ENCODE data around the gene ANXA11. TPM values are rescaled to one million over a fixed set of nuclear protein-coding genes. Genes with fewer than 3 reads are reported as not detected.
A peak's percentile ranks its signal among the peaks of the same experiment; 100 is the strongest.

Gene ANXA11
- total RNA-seq, 2 experiments from 2014 or later: 153 to 159 TPM

DNA sequence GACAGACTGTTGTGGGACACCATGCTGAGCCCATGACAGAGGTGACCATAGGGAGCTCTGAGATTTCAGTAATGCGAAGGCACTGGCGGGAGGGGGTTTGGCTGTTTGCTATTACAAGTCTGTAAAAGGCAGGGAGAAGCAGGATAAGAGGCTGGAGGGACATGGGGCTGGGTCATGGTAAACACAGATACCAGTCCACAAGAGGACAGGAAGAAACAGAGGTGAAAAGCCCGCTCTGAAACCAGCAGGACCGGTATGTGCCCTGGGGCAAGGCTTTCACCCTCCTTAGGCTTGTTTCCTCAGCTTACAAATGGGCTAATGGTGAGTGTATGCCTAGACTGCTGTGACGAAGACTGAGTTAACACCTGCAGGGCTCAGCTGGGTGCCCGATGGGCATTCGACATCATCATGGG is 34.1 kb downstream of the ANXA11 start:
- H3K4me1 ChIP-seq (ENCODE audit: insufficient read depth, low read length): peaks cover 29% of the 10 kb centered on the region
- no peak for DNase-seq
- no peak overlapping the region for H3K4me3 ChIP-seq (ENCODE audit: low read length)
- H3K27ac Mint-ChIP-seq: peak overlapping the region; percentile 53
- H3K27me3 Mint-ChIP-seq: no peaks in the 10 kb centered on the region
- peaks cover 58% of the 10 kb centered on the region for H3K36me3 Mint-ChIP-seq (ENCODE audit: low read depth)
- POLR2A ChIA-PET: no interaction called here
- no peaks in the 10 kb centered on the region for H3K27me3 ChIP-seq (ENCODE audit: control insufficient read depth in 1 of 2, insufficient read depth in 2 of 2, low read length in 2 of 2)
- H3K9me3 Mint-ChIP-seq: no peaks in the 10 kb centered on the region
- peak overlapping the region in 1 of 2 donors; percentile 26 for H3K27ac ChIP-seq (ENCODE audit: low read depth in 1 of 2, low read length in 2 of 2)
- intact Hi-C loops (cut with DNase I, micrococcal nuclease): no loop called here
- H3K36me3 ChIP-seq (ENCODE audit: insufficient read depth, low read length): peaks cover 83% of the 10 kb centered on the region
- CTCF ChIA-PET: no interaction called here
- TF ChIP-seq, protein P1, sequence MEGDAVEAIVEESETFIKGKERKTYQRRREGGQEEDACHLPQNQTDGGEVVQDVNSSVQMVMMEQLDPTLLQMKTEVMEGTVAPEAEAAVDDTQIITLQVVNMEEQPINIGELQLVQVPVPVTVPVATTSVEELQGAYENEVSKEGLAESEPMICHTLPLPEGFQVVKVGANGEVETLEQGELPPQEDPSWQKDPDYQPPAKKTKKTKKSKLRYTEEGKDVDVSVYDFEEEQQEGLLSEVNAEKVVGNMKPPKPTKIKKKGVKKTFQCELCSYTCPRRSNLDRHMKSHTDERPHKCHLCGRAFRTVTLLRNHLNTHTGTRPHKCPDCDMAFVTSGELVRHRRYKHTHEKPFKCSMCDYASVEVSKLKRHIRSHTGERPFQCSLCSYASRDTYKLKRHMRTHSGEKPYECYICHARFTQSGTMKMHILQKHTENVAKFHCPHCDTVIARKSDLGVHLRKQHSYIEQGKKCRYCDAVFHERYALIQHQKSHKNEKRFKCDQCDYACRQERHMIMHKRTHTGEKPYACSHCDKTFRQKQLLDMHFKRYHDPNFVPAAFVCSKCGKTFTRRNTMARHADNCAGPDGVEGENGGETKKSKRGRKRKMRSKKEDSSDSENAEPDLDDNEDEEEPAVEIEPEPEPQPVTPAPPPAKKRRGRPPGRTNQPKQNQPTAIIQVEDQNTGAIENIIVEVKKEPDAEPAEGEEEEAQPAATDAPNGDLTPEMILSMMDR (IDR thresholded peaks at IDR 0.05): no peak
- no peaks in the 10 kb centered on the region for H3K9me3 ChIP-seq (ENCODE audit: control insufficient read depth in 1 of 2, insufficient read depth in 1 of 2, low read length in 2 of 2)
- no peak overlapping the region for H3K4me3 Mint-ChIP-seq
- H3K4me1 Mint-ChIP-seq (ENCODE audit: low read depth): peaks cover 14% of the 10 kb centered on the region
- no peak for ATAC-seq (ENCODE audit: poor library complexity)

GRCh38 chr10:80170641-80171040 is 34.7 kb downstream of the ANXA11 start:
- ATAC-seq (ENCODE audit: poor library complexity) (no peak), DNase-seq (no peak)
- H3K36me3 ChIP-seq (ENCODE audit: insufficient read depth, low read length): peaks cover 89% of the 10 kb centered on the region
- POLR2A ChIA-PET: no interaction called here
- no peak overlapping the region for H3K4me3 ChIP-seq (ENCODE audit: low read length)
- no peaks in the 10 kb centered on the region for H3K27me3 Mint-ChIP-seq
- no peaks in the 10 kb centered on the region for H3K27me3 ChIP-seq (ENCODE audit: control insufficient read depth in 1 of 2, insufficient read depth in 2 of 2, low read length in 2 of 2)
- H3K9me3 Mint-ChIP-seq: no peaks in the 10 kb centered on the region
- intact Hi-C loops (cut with DNase I, micrococcal nuclease): no loop called here
- H3K36me3 Mint-ChIP-seq (ENCODE audit: low read depth): peaks cover 60% of the 10 kb centered on the region
- H3K4me3 Mint-ChIP-seq: no peak overlapping the region
- H3K4me1 Mint-ChIP-seq (ENCODE audit: low read depth): peaks cover 10% of the 10 kb centered on the region
- TF ChIP-seq, protein P1 (IDR thresholded peaks at IDR 0.05): no peak
- H3K9me3 ChIP-seq (ENCODE audit: control insufficient read depth in 1 of 2, insufficient read depth in 1 of 2, low read length in 2 of 2): no peaks in the 10 kb centered on the region
- peaks cover 29% of the 10 kb centered on the region for H3K4me1 ChIP-seq (ENCODE audit: insufficient read depth, low read length)
- H3K27ac ChIP-seq (ENCODE audit: low read depth in 1 of 2, low read length in 2 of 2): peak overlapping the region in 1 of 2 donors; percentile 26
- CTCF ChIA-PET: no interaction called here
- peak overlapping the region; percentile 53 for H3K27ac Mint-ChIP-seq

DNA sequence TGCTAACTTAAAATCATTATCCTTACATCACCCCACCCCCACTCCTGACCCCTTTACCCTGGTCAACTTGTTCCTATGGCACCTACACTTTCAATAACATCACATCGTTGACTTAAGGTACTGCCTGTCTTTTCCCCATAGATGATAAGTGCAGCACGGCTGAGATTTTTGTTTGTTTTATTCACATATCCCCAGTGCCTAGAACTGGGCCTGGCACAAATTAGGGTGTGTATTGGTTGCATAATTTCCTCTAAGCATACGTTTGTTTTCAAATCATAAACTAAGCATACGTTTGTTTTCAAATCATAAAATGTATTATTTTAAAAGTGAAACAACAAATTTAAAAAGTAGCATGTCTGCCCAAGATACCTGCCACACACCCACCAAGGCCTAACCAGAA is 35.3 kb downstream of the ANXA11 start:
- DNase-seq: no peak
- intact Hi-C loops (cut with DNase I, micrococcal nuclease): no loop called here
- peaks cover 93% of the 10 kb centered on the region for H3K36me3 ChIP-seq (ENCODE audit: insufficient read depth, low read length)
- Mint-ChIP-seq H3K4me1 (ENCODE audit: low read depth) (peaks cover 10% of the 10 kb centered on the region), H3K9me3 (no peaks in the 10 kb centered on the region), H3K36me3 (ENCODE audit: low read depth) (peaks cover 67% of the 10 kb centered on the region), H3K4me3 (no peak overlapping the region), H3K27ac (peak overlapping the region; percentile 72), H3K27me3 (no peaks in the 10 kb centered on the region)
- no peak for ATAC-seq (ENCODE audit: poor library complexity)
- peaks cover 28% of the 10 kb centered on the region for H3K4me1 ChIP-seq (ENCODE audit: insufficient read depth, low read length)
- TF ChIP-seq, protein P1 (IDR thresholded peaks at IDR 0.05): no peak
- no peak overlapping the region for H3K27ac ChIP-seq (ENCODE audit: low read depth in 1 of 2, low read length in 2 of 2)
- ChIA-PET CTCF (no interaction called here), POLR2A (no interaction called here)
- H3K27me3 ChIP-seq (ENCODE audit: control insufficient read depth in 1 of 2, insufficient read depth in 2 of 2, low read length in 2 of 2): no peaks in the 10 kb centered on the region
- no peak overlapping the region for H3K4me3 ChIP-seq (ENCODE audit: low read length)
- no peaks in the 10 kb centered on the region for H3K9me3 ChIP-seq (ENCODE audit: control insufficient read depth in 1 of 2, insufficient read depth in 1 of 2, low read length in 2 of 2)

All from CD4-positive, alpha-beta T cell (primary cell).